Upper lobe of right lung (tissue), 1 donor: ENCODE measurements around the gene KCNT2. TPM values are rescaled to one million over a fixed set of nuclear protein-coding genes. Genes with fewer than 3 reads are reported as not detected.

Source experiments
- ATAC-seq: fragments of 200-7000 bp; cut with Tn5 transposase; one replicate; pipeline ENCODE4 v1.9.1; 2020; ENCODE audit warnings: mild to moderate bottlenecking, moderate library complexity
- DNase-seq: peaks from one replicate; pipeline ENCODE4 v3.0.0-alpha.2; 2020
- H3K27ac ChIP-seq: fragments of 200-600 bp; one replicate; pipeline ENCODE4 v1.8.0; 2022
- H3K27me3 ChIP-seq: fragments of 200-600 bp; one replicate; pipeline ENCODE4 v1.8.0; 2022; ENCODE audit warnings: mild to moderate bottlenecking
- H3K36me3 ChIP-seq: fragments of 200-600 bp; one replicate; pipeline ENCODE4 v1.8.0; 2022
- H3K4me1 ChIP-seq: fragments of 200-600 bp; one replicate; pipeline ENCODE4 v1.8.0; 2022
- H3K4me3 ChIP-seq: fragments of 200-600 bp; one replicate; pipeline ENCODE4 v1.8.0; 2022; ENCODE audit warnings: mild to moderate bottlenecking
- H3K9me3 ChIP-seq: fragments of 200-600 bp; one replicate; pipeline ENCODE4 v1.8.0; 2022
- intact Hi-C: fragments of 100-400 bp; cut with DNase I; formaldehyde crosslinking; loops from one replicate; pipeline ENCODE4 v1.11.0; 2022
- total RNA-seq: library from RNA; stranded (reverse); fragmentation: NEBNext Ultra II Directional; extraction: Animal tissue kit (Norgen Biotek cat#: 25700); gene quantifications from one replicate; pipeline ENCODE4 v1.2.1, GENCODE V29; 2021
- TF ChIP-seq, protein P1 (sequence below): fragments of 200-600 bp; IDR thresholded peaks from one replicate; pipeline ENCODE4 v1.8.0; 2022; ENCODE audit warnings: antibody characterized with exemption
- donor health status: DM: no; HTN: yes; CAD: no; lungs with severe emphysema.

Gene KCNT2
- total RNA-seq, 1 donor from 2014 or later: 8.1 TPM

DNA sequence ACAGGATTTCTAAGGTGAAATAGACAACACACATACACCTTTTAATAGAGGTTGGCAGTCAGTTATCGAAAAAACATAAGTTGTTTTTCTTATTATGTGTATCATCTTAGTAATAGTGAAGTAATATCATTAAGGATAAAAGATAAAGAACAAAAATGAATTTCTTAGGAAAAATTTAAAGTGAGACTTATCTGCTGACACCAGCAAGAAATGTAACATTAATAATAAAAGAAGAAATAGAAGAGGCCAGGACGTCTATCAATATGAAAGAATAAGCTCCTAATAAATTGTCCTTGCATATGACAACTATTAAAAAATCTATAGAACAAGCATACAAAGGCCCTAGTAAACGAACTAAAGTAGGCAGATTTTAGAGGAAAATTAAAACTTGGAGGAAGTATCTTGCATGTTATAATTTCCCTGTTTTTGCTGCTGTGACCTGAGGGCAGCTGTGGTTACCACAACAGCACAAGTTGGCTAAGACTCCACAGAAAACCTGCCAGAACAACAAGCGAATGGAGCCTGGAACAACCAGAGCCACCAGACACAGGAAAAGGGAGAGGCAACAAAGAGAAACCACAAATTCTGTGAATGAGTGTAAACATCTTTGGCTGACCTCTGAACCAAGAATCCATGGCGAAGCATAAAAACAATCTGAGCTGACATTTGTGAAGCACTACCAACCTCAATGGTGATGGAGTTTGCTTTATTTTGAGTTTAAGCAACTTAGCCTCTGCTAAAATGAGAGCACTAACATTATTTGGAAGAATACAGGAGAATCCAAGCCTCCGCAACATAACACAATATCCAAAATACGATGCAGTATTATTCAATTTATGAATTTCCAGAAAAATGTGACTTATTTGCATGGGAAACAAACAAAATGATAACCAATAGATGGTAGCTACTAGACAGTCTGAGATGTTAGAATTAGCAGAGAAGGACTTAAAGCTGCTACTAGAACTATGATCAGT lies 207.5 kb downstream of the KCNT2 start:
- TF ChIP-seq, protein P1, sequence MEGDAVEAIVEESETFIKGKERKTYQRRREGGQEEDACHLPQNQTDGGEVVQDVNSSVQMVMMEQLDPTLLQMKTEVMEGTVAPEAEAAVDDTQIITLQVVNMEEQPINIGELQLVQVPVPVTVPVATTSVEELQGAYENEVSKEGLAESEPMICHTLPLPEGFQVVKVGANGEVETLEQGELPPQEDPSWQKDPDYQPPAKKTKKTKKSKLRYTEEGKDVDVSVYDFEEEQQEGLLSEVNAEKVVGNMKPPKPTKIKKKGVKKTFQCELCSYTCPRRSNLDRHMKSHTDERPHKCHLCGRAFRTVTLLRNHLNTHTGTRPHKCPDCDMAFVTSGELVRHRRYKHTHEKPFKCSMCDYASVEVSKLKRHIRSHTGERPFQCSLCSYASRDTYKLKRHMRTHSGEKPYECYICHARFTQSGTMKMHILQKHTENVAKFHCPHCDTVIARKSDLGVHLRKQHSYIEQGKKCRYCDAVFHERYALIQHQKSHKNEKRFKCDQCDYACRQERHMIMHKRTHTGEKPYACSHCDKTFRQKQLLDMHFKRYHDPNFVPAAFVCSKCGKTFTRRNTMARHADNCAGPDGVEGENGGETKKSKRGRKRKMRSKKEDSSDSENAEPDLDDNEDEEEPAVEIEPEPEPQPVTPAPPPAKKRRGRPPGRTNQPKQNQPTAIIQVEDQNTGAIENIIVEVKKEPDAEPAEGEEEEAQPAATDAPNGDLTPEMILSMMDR: no peak
- Histone ChIP-seq H3K27me3 (no peaks in the 10 kb centered on the region), H3K9me3 (no peaks in the 10 kb centered on the region), H3K36me3 (no peaks in the 10 kb centered on the region), H3K4me3 (no peak overlapping the region), H3K4me1 (no peaks in the 10 kb centered on the region), H3K27ac (peak overlapping the region; percentile 24)
- ATAC-seq (peak; percentile 64), DNase-seq (no peak)
- intact Hi-C loops: no loop called here

DNA sequence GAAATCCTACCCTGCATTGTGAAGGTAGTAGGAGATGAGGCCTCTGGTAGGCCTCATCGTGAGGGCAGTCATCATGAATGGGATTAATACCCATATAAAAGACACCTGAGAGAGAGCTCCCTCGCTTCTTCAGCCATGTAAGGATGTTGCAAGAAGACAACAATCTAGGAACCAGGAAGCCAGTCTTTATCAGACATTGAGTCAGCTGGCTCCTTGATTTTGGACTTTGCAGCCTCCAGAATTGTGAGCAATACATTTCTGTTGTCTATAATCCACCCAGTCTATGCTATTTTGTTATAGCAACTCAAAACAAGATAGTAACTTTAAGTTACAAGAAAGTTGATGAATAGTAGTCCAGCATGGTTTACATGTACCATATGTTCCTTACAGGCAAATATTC lies 208.5 kb downstream of the KCNT2 start:
- TF ChIP-seq, protein P1: no peak
- ATAC-seq (no peak), DNase-seq (no peak)
- H3K4me1 ChIP-seq: no peaks in the 10 kb centered on the region
- H3K27me3 ChIP-seq: no peaks in the 10 kb centered on the region
- intact Hi-C loops: no loop called here
- no peaks in the 10 kb centered on the region for H3K9me3 ChIP-seq
- no peaks in the 10 kb centered on the region for H3K36me3 ChIP-seq
- no peak overlapping the region for H3K27ac ChIP-seq
- H3K4me3 ChIP-seq: no peak overlapping the region

DNA sequence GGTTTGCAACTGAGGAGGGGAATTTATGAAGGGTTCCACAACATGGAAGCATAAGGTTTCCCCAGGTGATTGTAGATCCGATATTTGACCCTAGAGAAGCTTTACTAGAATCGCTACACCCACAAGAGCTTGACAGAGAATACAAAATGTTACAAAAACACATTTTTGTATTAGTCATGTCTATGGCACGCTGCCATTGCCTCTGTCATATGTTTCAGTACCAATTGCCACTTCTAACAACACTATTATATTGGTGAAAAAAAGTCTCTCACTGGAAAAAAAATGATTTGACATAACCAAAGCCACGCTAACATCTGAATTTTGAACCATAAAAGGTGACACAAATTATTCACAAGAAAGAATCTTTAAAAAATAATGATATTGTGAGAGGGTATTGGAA lies 214.5 kb downstream of the KCNT2 start:
- no peak for ATAC-seq
- no peak overlapping the region for H3K4me3 ChIP-seq
- no peak overlapping the region for H3K27ac ChIP-seq
- H3K36me3 ChIP-seq: no peaks in the 10 kb centered on the region
- no peak for DNase-seq
- H3K9me3 ChIP-seq: no peaks in the 10 kb centered on the region
- no peaks in the 10 kb centered on the region for H3K27me3 ChIP-seq
- H3K4me1 ChIP-seq: no peaks in the 10 kb centered on the region
- intact Hi-C loops: no loop called here
- TF ChIP-seq, protein P1: no peak

DNA sequence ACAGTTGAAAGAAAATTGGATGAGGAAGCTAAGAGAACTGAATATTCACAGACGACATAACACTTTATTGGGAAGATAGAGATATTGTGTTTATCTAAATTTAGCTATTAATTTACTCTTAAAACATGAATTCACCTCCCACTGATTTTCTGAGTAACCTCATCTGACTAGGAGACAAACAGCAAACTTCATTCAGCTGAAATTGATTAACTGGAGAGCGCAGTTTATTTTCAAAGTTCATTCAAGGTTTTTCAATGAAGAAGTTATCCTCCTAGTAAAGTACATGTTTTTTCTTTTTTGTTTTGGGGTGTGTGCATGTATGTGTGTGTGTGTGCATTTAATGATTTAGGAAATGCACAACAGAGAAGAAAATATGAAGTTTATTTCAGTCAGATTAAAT lies 215.0 kb downstream of the KCNT2 start:
- Histone ChIP-seq H3K4me3 (no peak overlapping the region), H3K27ac (no peak overlapping the region), H3K4me1 (no peaks in the 10 kb centered on the region), H3K27me3 (no peaks in the 10 kb centered on the region), H3K36me3 (no peaks in the 10 kb centered on the region), H3K9me3 (no peaks in the 10 kb centered on the region)
- ATAC-seq: no peak
- TF ChIP-seq, protein P1: no peak
- no peak for DNase-seq
- intact Hi-C loops: no loop called here

DNA sequence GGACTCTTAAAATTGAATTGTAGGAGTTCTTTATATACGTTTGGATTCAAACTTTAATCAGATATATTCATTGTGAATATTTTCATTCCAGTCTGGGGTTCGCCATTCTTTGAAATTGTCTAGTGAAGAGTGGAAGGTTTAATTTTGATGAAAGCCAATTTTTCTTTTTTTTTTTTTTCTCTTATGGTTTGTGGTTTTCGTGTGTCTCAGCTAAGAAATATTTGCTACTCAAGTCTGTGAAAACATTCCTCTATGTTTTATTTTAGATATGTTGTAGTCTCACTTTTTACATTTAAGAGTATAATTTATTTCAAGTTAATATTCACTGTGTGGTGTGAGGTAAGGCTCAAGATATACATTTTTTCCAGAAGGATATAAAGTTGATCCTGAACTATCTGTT lies 220.5 kb downstream of the KCNT2 start:
- Histone ChIP-seq H3K4me3 (no peak overlapping the region), H3K27me3 (no peaks in the 10 kb centered on the region), H3K27ac (no peak overlapping the region), H3K36me3 (no peaks in the 10 kb centered on the region), H3K9me3 (no peaks in the 10 kb centered on the region), H3K4me1 (no peaks in the 10 kb centered on the region)
- ATAC-seq (no peak), DNase-seq (no peak)
- intact Hi-C loops: no loop called here
- TF ChIP-seq, protein P1: no peak
